ENCODE results near the gene ERN1.

- TF ChIP-seq CTCF (conservative IDR thresholded peaks at IDR 0.05; ENCODE audit: low read depth, low read length), result no peak
- TF ChIP-seq EZH2 (IDR thresholded peaks at IDR 0.05; ENCODE audit: borderline replicate concordance, low read depth, low read length, poor library complexity, severe bottlenecking), result no peak
Measured at GRCh38 chr17:64042700-64043485, 87.1 kb downstream of the ERN1 start.
